Measurements from ENCODE around the gene DRG1.

GRCh38 chr22:31474743-31475142 lies 75.3 kb downstream of the DRG1 start:
- no peak for TF ChIP-seq CTCF (IDR thresholded peaks at IDR 0.05)
- no peak for TF ChIP-seq POLR2A (IDR thresholded peaks at IDR 0.05)
- TF ChIP-seq POLR2AphosphoS5 (IDR thresholded peaks at IDR 0.05): no peak
